GM19372 (cell line): ENCODE measurements around the gene SLC16A6.
"Not testable (repeated sequence)": the region's sequence is repeated elsewhere in the genome, so short reads cannot be mapped to it uniquely, and the experiment has no call there.

Experiments used
- ATAC-seq: cut with Tn5 transposase; IDR thresholded peaks from one replicate; pipeline ENCODE4 v1.9.1; 2021; ENCODE audit warnings: mild to moderate bottlenecking, low read depth, moderate library complexity; ENCODE audit not compliant: unreplicated experiment

Gene SLC16A6

GRCh38 chr17:68253426-68253825, 37.5 kb downstream of the SLC16A6 start:
- not testable (repeated sequence) for ATAC-seq

DNA sequence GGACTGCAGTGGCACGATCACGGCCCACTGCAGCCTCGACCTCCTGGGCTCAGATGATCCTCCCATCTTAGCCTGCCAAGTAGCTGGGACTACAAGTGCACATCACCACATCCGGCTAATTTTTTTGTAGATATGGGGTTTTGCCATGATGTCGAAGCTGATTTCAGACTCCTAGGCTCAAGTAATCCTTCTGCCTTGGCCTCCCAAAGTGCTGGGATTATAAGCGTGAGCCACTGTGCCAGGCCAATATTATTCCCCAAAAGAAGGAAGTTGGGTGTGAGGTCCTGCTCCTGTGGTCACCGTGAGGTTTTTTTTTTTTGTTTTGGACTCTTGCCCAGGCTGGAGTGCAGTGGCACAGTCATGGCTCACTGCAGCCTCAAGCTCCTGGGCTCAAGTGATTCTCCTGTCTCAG, 41.6 kb downstream of the SLC16A6 start:
- ATAC-seq: no peak

- no peak for ATAC-seq
These were observed 42.0 kb downstream of the SLC16A6 start for GRCh38 chr17:68248891-68249290.

DNA sequence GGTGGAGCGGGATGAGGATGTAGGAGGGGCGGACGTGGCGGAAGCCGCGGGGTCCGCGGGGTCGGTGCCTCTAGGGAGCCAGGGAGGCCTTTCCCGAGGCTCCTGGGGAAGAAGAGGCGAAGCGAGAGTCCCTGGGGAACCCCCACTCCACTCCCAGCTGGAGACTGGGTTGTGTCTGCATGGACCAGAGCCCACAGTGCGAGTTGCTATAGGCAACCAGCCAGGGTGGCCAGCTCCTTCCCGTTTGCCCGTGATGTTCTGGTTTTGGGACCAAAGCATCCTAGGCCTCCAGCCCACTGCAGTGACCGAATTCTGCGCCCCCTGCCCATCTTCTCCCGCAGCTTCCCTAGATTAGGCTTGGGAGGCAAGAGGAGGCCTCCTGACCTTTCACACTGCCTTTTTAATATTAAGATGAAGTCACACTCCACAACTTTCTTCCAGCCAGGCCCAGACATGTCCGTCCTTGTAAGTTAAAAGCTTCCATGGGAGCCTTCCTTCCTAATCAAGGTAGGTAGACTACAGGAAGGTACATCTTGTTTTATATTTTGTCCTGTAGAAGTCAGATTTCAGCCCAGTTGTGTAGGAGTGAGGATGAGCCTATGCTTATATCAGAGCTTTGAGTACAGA, 42.6 kb downstream of the SLC16A6 start:
- no peak for ATAC-seq

DNA sequence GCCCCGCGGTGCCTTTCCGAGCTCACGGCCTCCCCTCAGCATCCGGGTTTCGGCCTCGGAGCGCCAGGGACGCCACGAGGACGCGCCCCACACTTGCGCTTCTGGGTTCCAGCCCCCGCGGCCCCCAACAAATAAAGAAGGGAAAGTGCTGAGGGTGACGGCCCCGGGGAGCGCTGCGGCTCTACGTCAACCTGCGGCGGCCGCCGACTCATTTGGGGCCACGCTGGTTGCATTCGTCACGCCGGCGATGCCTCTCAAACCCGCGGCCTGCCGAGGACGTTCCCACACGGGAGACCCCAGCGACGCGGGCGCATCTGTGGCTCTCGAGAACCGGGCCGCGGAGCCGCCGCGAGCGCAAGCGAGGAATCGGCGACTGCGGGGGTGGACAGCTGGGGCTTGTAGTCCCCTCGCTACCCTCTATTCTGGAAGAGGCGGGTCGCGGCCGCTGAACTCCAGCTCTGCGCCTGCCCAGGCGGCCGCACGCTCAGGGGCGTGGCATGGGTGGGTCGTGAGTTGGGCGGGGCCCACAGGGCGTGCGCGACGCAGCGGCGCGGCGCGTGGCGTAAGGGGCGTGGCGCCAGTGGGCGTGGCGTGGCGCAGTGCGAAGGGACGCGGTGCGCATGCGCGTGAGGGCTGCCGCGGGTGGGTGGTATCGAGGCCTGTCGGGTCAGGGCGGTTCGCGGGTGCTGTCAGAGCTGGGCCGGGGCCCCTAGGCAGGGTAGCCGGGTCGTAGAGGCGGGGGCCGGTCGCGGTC, 43.3 kb downstream of the SLC16A6 start, which contains the start of gene AMZ2:
AMZ2 (plus strand) TSS at position 599 of the 754 bp plus-strand sequence. CDS start 2,145 bp downstream, outside the sequence.
- ATAC-seq: peak; percentile 89

DNA sequence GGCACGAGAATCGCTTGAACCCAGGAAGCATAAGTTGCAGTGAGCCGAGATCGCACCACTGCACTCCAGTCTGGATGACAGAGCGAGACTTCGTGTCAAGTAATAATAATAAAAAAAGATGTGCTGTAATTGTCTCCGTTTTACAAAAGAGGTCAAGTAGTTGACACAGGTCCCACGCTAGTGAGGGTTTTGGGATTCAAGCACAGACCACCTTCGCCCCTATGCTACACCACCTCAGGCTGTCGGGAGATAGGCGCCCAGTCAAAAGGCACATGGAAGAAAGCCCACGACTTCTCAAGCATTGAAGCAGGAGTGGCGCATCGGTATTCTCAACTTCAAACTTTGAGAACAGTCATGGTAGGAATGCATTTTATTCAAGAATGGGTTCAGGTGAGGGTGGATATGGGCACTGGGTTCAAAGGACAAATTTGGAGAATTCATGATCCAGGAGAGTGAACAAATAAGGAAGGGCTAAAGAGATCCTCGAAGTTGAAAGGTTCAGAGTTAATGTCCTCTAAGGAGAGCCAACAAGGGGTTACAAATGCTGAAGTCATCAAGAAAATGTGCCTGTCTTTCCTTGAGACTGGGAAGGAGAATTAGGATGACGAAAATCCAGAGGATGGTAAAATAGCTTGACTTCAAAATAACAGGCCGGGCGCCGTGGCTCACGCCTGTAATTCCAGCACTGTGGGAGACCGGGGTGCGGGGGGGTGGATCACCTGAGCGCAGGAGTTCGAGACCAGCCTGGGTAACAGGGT, 44.5 kb downstream of the SLC16A6 start:
- no peak for ATAC-seq

GRCh38 chr17:68239632-68240366, 51.1 kb downstream of the SLC16A6 start:
- no peak for ATAC-seq

- ATAC-seq: no peak
These were observed 52.1 kb downstream of the SLC16A6 start for GRCh38 chr17:68238871-68239253.

DNA sequence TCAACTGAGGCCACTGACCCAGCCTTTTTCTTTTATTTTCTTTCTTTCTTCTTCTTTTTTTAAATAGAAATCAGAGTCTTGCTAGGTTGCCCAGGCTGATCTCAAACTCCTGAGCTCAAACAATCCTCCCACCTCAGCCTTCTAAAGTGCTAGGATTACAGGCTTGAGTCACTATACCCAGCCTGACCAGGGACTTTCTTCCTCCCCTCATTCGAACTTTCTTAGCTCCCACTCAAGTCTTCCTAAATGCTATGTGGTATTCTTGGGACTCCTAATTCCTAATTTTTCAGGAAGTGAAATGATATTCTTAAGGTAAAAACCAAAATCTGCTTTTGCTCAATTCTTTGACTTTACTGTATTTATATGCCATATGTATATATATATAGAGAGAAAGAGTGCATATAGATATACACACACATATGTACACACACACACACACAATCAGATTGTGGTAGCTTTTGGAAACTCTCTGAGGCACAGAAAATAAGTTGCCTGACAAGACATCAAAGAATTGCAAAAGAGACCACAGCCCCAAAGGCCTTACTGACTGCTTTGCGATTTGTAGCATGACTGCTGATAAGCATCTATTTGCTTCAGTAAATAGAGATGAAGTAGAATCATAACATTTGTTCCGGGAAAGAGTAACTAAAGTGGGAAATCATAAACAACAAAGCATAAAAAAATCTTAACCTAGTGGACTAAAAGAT, 52.6 kb downstream of the SLC16A6 start:
- no peak for ATAC-seq

DNA sequence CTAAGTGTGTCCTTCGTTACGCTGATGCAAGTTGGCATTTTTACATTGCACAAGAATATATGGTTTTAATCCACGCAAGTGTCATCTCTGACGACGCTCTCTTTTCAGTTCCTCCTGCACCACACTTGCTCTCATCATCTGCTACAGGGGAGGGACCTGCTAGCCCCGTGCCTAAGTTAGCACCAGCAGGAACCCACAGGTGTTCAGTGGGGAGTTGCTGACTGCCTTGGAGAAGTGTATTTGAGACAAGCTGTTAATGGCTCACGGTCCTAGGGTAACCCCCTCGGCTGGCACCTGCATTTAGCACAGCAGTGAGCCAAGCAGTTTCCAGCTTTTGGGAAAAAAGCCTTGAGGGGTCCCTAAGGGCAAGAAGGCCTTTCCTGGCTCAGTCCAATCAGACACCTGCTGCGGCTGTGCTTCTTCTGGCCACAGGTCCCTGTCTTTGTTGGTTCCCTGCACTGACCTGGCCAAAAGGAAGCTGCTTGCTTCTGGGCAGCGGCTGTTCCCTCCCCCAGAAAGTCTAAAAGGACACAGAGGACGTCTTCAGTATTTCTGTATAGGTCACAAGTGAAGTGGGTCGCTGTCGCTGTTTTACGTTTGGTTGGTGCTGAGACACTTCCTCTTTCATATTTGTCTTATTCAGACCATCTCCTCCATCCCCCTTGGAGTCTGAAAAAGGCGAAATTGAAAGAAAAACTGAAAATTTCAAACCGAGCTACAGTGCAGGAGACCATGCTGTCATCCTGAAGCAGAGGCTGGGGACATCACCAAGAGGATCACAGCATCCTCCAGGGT, 53.4 kb downstream of the SLC16A6 start:
- peak; percentile 59 for ATAC-seq

- not testable (repeated sequence) for ATAC-seq
These were observed 55.6 kb downstream of the SLC16A6 start for GRCh38 chr17:68235336-68235791.

GRCh38 chr17:68234726-68235335, 56.1 kb downstream of the SLC16A6 start:
- ATAC-seq: not testable (repeated sequence)

- not testable (repeated sequence) for ATAC-seq
These were observed 58.2 kb downstream of the SLC16A6 start for GRCh38 chr17:68232741-68233140.

GRCh38 chr17:68231541-68231940, 59.4 kb downstream of the SLC16A6 start:
- no peak for ATAC-seq

- not testable (repeated sequence) for ATAC-seq
These were observed 59.8 kb downstream of the SLC16A6 start for GRCh38 chr17:68231131-68231530.

DNA sequence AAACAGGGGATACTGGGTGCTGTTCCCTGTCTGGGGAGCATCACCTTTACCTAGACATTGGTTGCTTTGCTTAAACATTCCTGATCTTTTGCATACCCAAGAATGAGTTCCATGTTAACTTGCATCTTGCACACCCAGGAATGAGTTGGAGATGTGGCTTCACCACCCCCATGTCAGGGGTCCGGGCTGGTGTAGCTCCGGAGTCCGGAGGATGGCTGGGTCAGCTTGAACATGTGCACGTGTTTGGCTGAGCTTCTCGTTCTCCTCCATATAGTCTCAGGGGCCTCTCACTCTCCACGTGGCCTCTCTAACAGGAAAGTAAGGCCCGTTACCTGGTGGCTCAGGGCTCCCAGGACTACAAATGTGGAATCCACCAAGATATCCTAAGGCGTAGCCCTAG, 61.3 kb downstream of the SLC16A6 start:
- no peak for ATAC-seq

GRCh38 chr17:68228817-68229570, 61.9 kb downstream of the SLC16A6 start:
- ATAC-seq: no peak
